22Rv1 (cell line): Measurements from ENCODE around the gene OSTF1.

ENCODE experiments used
- H3K27ac ChIP-seq: fragments of 450-650 bp; 2 replicates; pipeline ENCODE4 v1.5.1; 2017
- CTCF ChIP-seq: fragments of 450-650 bp; IDR thresholded peaks from 2 replicates; pipeline ENCODE4 v1.5.1; 2017; ENCODE audit warnings: mild to moderate bottlenecking
- ZFX ChIP-seq: fragments of 450-650 bp; IDR thresholded peaks from 2 replicates; pipeline ENCODE4 v1.6.1; 2017; ENCODE audit warnings: antibody characterized with exemption, borderline replicate concordance

OSTF1 gene

GRCh38 chr9:75096796-75097195 lies 8.5 kb downstream of the OSTF1 start:
- TF ChIP-seq ZFX (no peak), CTCF (no peak)
- H3K27ac ChIP-seq = no peak overlapping the region

GRCh38 chr9:75101004-75101588 lies 12.8 kb downstream of the OSTF1 start:
- no peak for TF ChIP-seq ZFX
- no peak overlapping the region for H3K27ac ChIP-seq

GRCh38 chr9:75102177-75102790 lies 14.0 kb downstream of the OSTF1 start:
- no peak overlapping the region for H3K27ac ChIP-seq
- TF ChIP-seq ZFX (no peak), CTCF (no peak)

GRCh38 chr9:75104607-75105006 lies 16.3 kb downstream of the OSTF1 start:
- H3K27ac ChIP-seq = no peak overlapping the region
- TF ChIP-seq CTCF (no peak), ZFX (no peak)

- no peak overlapping the region for H3K27ac ChIP-seq
- TF ChIP-seq CTCF (no peak), ZFX (no peak)
Observed at GRCh38 chr9:75105019-75105540, 16.8 kb downstream of the OSTF1 start.

GRCh38 chr9:75105841-75106240 lies 17.5 kb downstream of the OSTF1 start:
- TF ChIP-seq ZFX = no peak
- no peak for TF ChIP-seq CTCF

GRCh38 chr9:75106857-75107256 lies 18.5 kb downstream of the OSTF1 start:
- TF ChIP-seq CTCF (no peak), ZFX (no peak)
- no peak overlapping the region for H3K27ac ChIP-seq

More at GRCh38 chr9:75105841-75106240, 17.5 kb downstream of the OSTF1 start:
- no peak overlapping the region for H3K27ac ChIP-seq
